A673 (cell line): Measurements from ENCODE around the gene RPS6KA3. TPM values are rescaled to one million over a fixed set of nuclear protein-coding genes. Genes with fewer than 3 reads are reported as not detected.

Experiments
- BruUV-seq: library from RNA; stranded (reverse); fragments of 400-500 nt; replicated peaks from 2 replicates; lab custom pipeline; 2021; lab: Mats Ljungman, UMichigan
- CTCF ChIA-PET: fragments of 300-600 bp; sonication (Branson Sonifier 250); formaldehyde crosslinking; loops from one replicate; lab custom pipeline; 2022; ENCODE audit warnings: antibody characterized with exemption; lab: Charles Lee
- POLR2A ChIA-PET: fragments of 300-600 bp; sonication (Branson Sonifier 250); formaldehyde crosslinking; loops from one replicate; lab custom pipeline; 2022; ENCODE audit warnings: antibody characterized with exemption; ENCODE audit not compliant: low non-redundant PET; lab: Charles Lee
- DNase-seq: peaks from one replicate; pipeline ENCODE4 v3.0.0-alpha.2; 2015; ENCODE audit warnings: low spot score
- H3K27ac ChIP-seq: fragments of 200-600 bp; sonication (generic); 2 replicates; pipeline ENCODE4 v1.5.1; 2016; ENCODE audit warnings: mixed run types, low read depth, mild to moderate bottlenecking, mixed read lengths, antibody characterized with exemption, low read length; ENCODE audit not compliant: poor library complexity, severe bottlenecking
- H3K27me3 ChIP-seq: fragments of 200-600 bp; sonication (generic); replicated peaks from 2 replicates; pipeline ENCODE4 v1.6.1; 2017; ENCODE audit warnings: mixed run types, low read depth, mild to moderate bottlenecking, mixed read lengths, antibody characterized with exemption, low read length; ENCODE audit not compliant: insufficient read depth, poor library complexity
- H3K36me3 ChIP-seq: fragments of 200-600 bp; sonication (generic); 2 replicates; pipeline ENCODE4 v1.6.1; 2016; ENCODE audit warnings: mixed run types, mild to moderate bottlenecking, mixed read lengths, antibody characterized with exemption, low read length; ENCODE audit not compliant: insufficient read depth, poor library complexity, severe bottlenecking
- H3K4me1 ChIP-seq: fragments of 200-600 bp; sonication (generic); 2 replicates; pipeline ENCODE4 v1.6.1; 2017; ENCODE audit warnings: mixed run types, mild to moderate bottlenecking, mixed read lengths, antibody characterized with exemption, low read length; ENCODE audit not compliant: insufficient read depth, poor library complexity, severe bottlenecking
- H3K4me3 ChIP-seq: fragments of 200-600 bp; sonication (generic); 2 replicates; pipeline ENCODE4 v1.5.1; 2016; ENCODE audit warnings: low read depth, mixed run types, mild to moderate bottlenecking, mixed read lengths, low read length; ENCODE audit not compliant: poor library complexity, severe bottlenecking
- H3K9me3 ChIP-seq: fragments of 200-600 bp; sonication (generic); 2 replicates; pipeline ENCODE4 v1.6.1; 2016; ENCODE audit warnings: mixed run types, low read depth, mild to moderate bottlenecking, mixed read lengths, antibody characterized with exemption, low read length; ENCODE audit not compliant: poor library complexity, severe bottlenecking
- EZH2 ChIP-seq: fragments of 200-600 bp; sonication (generic); IDR thresholded peaks from 2 replicates; pipeline ENCODE4 v1.6.1; 2017; ENCODE audit warnings: borderline replicate concordance, low read depth, mild to moderate bottlenecking, mixed read lengths, antibody characterized with exemption, low read length; ENCODE audit not compliant: poor library complexity, severe bottlenecking
- intact Hi-C: fragments of 100-400 bp; cut with micrococcal nuclease; formaldehyde crosslinking; loops from one replicate; pipeline ENCODE4 v1.10.0; 2022; ENCODE audit not compliant: unreplicated experiment
- total RNA-seq: library from RNA; stranded (reverse); gene quantifications from 2 replicates; pipeline ENCODE4 v1.2.3, GENCODE V29; 2021
- TF ChIP-seq, protein P1 (sequence below): fragments of 300-800, 200-600 bp; sonication (generic); conservative IDR thresholded peaks from 2 replicates; pipeline ENCODE4 v1.5.1; 2017; ENCODE audit warnings: low read depth, mild to moderate bottlenecking, antibody characterized with exemption, low read length, moderate library complexity, mixed read lengths

Gene RPS6KA3
- total RNA-seq, 1 experiment from 2014 or later, result 33.6 TPM

DNA sequence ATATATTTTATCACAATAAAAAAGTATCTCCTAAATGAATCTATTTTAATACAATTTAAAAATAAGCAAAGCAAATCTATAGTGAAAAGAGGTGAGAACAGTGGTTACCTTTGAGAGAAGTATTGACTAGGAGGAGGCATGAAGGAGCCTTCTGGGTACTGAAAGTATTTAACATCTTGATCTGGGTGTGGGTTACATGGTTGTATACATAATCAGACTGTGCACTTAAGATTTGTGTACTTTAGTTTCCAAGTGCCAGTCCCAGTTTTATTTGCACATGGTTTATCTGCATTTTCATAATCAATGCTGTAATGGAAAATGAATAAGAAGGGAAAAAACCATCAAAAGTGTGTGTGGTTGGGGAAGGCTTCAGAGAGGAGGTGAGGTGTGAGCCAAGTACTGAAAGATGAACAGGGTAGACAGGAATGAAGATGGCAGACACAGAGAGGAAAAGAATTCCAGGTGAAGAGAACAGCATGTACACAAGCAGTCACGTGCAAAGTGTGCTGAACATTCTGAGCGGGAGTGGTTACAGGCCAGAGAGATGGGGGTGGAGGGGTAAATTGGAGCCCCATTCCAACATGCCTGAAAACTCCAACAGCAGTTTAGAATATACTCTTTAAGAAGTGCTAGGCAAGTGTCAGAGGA, 164.7 kb downstream of the RPS6KA3 start:
- TF ChIP-seq, protein P1, sequence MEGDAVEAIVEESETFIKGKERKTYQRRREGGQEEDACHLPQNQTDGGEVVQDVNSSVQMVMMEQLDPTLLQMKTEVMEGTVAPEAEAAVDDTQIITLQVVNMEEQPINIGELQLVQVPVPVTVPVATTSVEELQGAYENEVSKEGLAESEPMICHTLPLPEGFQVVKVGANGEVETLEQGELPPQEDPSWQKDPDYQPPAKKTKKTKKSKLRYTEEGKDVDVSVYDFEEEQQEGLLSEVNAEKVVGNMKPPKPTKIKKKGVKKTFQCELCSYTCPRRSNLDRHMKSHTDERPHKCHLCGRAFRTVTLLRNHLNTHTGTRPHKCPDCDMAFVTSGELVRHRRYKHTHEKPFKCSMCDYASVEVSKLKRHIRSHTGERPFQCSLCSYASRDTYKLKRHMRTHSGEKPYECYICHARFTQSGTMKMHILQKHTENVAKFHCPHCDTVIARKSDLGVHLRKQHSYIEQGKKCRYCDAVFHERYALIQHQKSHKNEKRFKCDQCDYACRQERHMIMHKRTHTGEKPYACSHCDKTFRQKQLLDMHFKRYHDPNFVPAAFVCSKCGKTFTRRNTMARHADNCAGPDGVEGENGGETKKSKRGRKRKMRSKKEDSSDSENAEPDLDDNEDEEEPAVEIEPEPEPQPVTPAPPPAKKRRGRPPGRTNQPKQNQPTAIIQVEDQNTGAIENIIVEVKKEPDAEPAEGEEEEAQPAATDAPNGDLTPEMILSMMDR, result no peak
- TF ChIP-seq EZH2, result no peak
- no peaks in the 10 kb centered on the region for H3K9me3 ChIP-seq
- H3K36me3 ChIP-seq, result no peaks in the 10 kb centered on the region
- no peaks in the 10 kb centered on the region for H3K4me1 ChIP-seq
- H3K27me3 ChIP-seq, result no peaks in the 10 kb centered on the region
- no peak overlapping the region for H3K4me3 ChIP-seq
- ChIA-PET CTCF (no interaction called here), POLR2A (no interaction called here)
- DNase-seq, result no peak
- intact Hi-C loops, result no loop called here
- no peak overlapping the region for H3K27ac ChIP-seq
- no TSS peak for BruUV-seq

Other genes starting within 250 kb of the RPS6KA3 start
- gene MAP7D2, start 150.0 kb downstream of the RPS6KA3 start, total RNA-seq, result 0.83 and 1.2 TPM in 2 replicates
- gene EIF1AX, start 125.1 kb downstream of the RPS6KA3 start, total RNA-seq, result 175 and 184 TPM in 2 replicates